NCI-H1048 (cell line): ENCODE measurements around the gene TRIM39.
"Not testable (repeated sequence)": the region's sequence is repeated elsewhere in the genome, so short reads cannot be mapped to it uniquely, and the experiment has no call there.

Experiments used
- DNase-seq: peaks from one replicate; lab custom pipeline; 2025; lab: John Stamatoyannopoulos, UW

TRIM39 gene

GRCh38 chr6:30364591-30364990, 37.9 kb downstream of the TRIM39 start:
- no peak for DNase-seq

- not testable (repeated sequence) for DNase-seq
Measured at GRCh38 chr6:30369280-30369679, 42.6 kb downstream of the TRIM39 start.

DNA sequence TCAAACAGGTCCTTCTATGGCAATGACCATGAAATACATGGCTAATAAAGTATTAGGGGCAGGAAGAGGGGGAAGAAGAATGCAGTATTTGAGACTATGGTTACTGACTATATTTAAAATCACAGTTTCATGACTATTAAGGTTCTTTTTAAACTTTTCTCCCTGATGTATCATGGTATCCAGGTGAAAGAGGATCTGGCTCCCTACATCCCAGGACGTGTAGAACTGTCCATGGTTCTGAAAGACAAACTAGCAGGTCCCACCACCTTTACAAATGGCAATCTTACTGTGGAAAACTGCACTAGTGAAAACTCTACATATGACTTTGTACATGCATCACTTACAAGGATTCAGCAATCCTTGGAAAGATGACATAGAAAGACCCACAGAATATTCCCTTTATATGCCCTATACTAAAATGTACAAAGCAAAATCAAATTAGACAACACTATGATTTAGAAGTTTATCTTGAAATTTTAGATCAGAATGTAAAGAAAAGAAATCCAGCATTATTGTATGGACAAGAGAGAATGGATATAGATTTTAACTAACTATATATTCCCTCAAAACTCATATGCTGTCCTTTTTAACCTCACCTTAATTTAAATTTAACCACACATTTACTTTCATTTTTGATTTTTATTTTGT, 51.7 kb downstream of the TRIM39 start:
- DNase-seq: no peak

GRCh38 chr6:30380464-30380863, 53.7 kb downstream of the TRIM39 start:
- no peak for DNase-seq

GRCh38 chr6:30386166-30386565, 59.4 kb downstream of the TRIM39 start:
- no peak for DNase-seq

- no peak for DNase-seq
Measured at GRCh38 chr6:30391240-30391639, 64.5 kb downstream of the TRIM39 start.
